B cell (primary cell): ENCODE measurements around the gene GOLGA8H. TPM values are rescaled to one million over a fixed set of nuclear protein-coding genes. Genes with fewer than 3 reads are reported as not detected.
"Not testable (repeated sequence)": the region's sequence is repeated elsewhere in the genome, so short reads cannot be mapped to it uniquely, and the experiment has no call there.

ENCODE experiments used
- ATAC-seq: fragments of 200-7000 bp; cut with Tn5 transposase; one replicate; pipeline ENCODE4 v1.10.0; 2021; ENCODE audit warnings: low read depth, mild to moderate bottlenecking, moderate number of reproducible peaks, moderate library complexity
- CTCF ChIA-PET: fragments of 350-600 bp; sonication (Branson Sonifier 250); formaldehyde crosslinking; loops from one replicate; lab custom pipeline; 2021; ENCODE audit warnings: antibody characterized with exemption, inconsistent platforms; lab: Charles Lee
- POLR2A ChIA-PET: fragments of 350-600 bp; sonication (Branson Sonifier 250); formaldehyde crosslinking; loops from one replicate; lab custom pipeline; 2021; ENCODE audit warnings: antibody characterized with exemption; lab: Charles Lee
- DNase-seq: peaks from one replicate; pipeline ENCODE4 v3.0.0; 2013
- H2AFZ ChIP-seq: 2 replicates; pipeline ENCODE4 v1.6.1; 2012; ENCODE audit warnings: mild to moderate bottlenecking, low read depth, low read length; ENCODE audit not compliant: insufficient read depth, poor library complexity, severe bottlenecking
- H3K27ac ChIP-seq, 2 donors: 1 replicate in 1 of 2; 2 replicates in 1 of 2; pipeline ENCODE4 v1.5.1; 2012 to 2013; ENCODE audit warnings: low read length in 2 of 2, mild to moderate bottlenecking in 2 of 2, moderate library complexity in 1 of 2
- H3K27me3 ChIP-seq, 4 experiments: fragments of 200-600 bp in 1 of 4; sonication (generic) in 1 of 4; replicated peaks in 1 of 4; 1 replicate in 2 of 4; 2 replicates in 2 of 4; pipeline versions ENCODE4 v1.6.1 to v1.7.0; 2013 to 2016; ENCODE audit warnings: low read length in 3 of 4, mild to moderate bottlenecking in 2 of 4, mixed read lengths in 1 of 4, moderate library complexity in 1 of 4; ENCODE audit not compliant: insufficient read depth in 4 of 4, control insufficient read depth in 3 of 4; ENCODE audit errors: control extremely low read depth in 1 of 4
- H3K36me3 ChIP-seq, 2 experiments: replicated peaks in 1 of 2; 1 replicate in 1 of 2; 2 replicates in 1 of 2; pipeline versions ENCODE4 v1.6.1 to v1.7.1; 2013; ENCODE audit warnings: low read length in 1 of 2; ENCODE audit not compliant: insufficient read depth in 2 of 2, control insufficient read depth in 1 of 2; ENCODE audit errors: control extremely low read depth in 1 of 2, extremely low read depth in 1 of 2
- H3K4me1 ChIP-seq, 2 donors: fragments of 200-600 bp in 1 of 2; sonication (generic) in 1 of 2; 1 replicate in 1 of 2; 2 replicates in 1 of 2; pipeline versions ENCODE4 v1.5.1 to v1.6.1; 2013 to 2017; ENCODE audit warnings: low read length in 2 of 2; ENCODE audit not compliant: control insufficient read depth in 2 of 2, insufficient read depth in 2 of 2
- H3K4me2 ChIP-seq: replicated peaks from 2 replicates; pipeline ENCODE3; 2012; ENCODE audit warnings: mild to moderate bottlenecking, low read depth, low read length; ENCODE audit not compliant: poor library complexity, severe bottlenecking
- H3K4me3 ChIP-seq, 5 experiments: fragments of 200-600 bp in 1 of 5; sonication (generic) in 1 of 5; 1 replicate in 3 of 5; 2 replicates in 2 of 5; pipeline versions ENCODE4 v1.5.1 to v1.7.0; 2011 to 2016; ENCODE audit warnings: low read length in 4 of 5, mild to moderate bottlenecking in 4 of 5, low read depth in 2 of 5, control low read depth in 1 of 5, moderate library complexity in 1 of 5; ENCODE audit not compliant: insufficient read depth in 1 of 5; ENCODE audit errors: control extremely low read depth in 1 of 5, extremely low read depth in 1 of 5
- H3K79me2 ChIP-seq: fragments of 200-600 bp; sonication (generic); one replicate; pipeline ENCODE4 v1.6.0; 2016; ENCODE audit warnings: low read length; ENCODE audit not compliant: control insufficient read depth, insufficient read depth
- H3K9ac ChIP-seq: fragments of 200-600 bp; sonication (generic); 2 replicates; pipeline ENCODE4 v1.6.1; 2017; ENCODE audit warnings: mild to moderate bottlenecking, low read length, moderate library complexity
- H3K9me3 ChIP-seq, 3 donors: one replicate each; pipeline versions ENCODE4 v1.6.1 to v1.7.1; 2013; ENCODE audit warnings: low read length in 2 of 3; ENCODE audit not compliant: control insufficient read depth in 2 of 3, insufficient read depth in 1 of 3; ENCODE audit errors: control extremely low read depth in 1 of 3
- H4K20me1 ChIP-seq: 2 replicates; pipeline ENCODE4 v1.6.0; 2012; ENCODE audit warnings: mild to moderate bottlenecking, low read length; ENCODE audit not compliant: insufficient read depth, control insufficient read depth, poor library complexity, severe bottlenecking
- H3K27ac Mint-ChIP-seq: one replicate; pipeline ENCODE4 v1.8.0; 2021; ENCODE audit warnings: mixed read lengths
- H3K27me3 Mint-ChIP-seq: one replicate; pipeline ENCODE4 v1.8.0; 2021; ENCODE audit warnings: mixed read lengths
- H3K4me1 Mint-ChIP-seq: one replicate; pipeline ENCODE4 v1.8.0; 2021; ENCODE audit warnings: mixed read lengths
- H3K4me3 Mint-ChIP-seq: one replicate; pipeline ENCODE4 v1.8.0; 2021; ENCODE audit warnings: mixed read lengths
- H3K9me3 Mint-ChIP-seq: one replicate; pipeline ENCODE4 v1.8.0; 2022; ENCODE audit warnings: mixed read lengths; ENCODE audit not compliant: insufficient read depth
- CTCF ChIP-seq: fragments of 200-600 bp; IDR thresholded peaks from one replicate; pipeline ENCODE4 v1.8.0; 2022; ENCODE audit warnings: antibody characterized with exemption, mild to moderate bottlenecking
- EZH2 ChIP-seq: IDR thresholded peaks from 2 replicates; pipeline ENCODE4 v1.6.1; 2012; ENCODE audit warnings: borderline replicate concordance, low read depth, mild to moderate bottlenecking, moderate library complexity, low read length; ENCODE audit not compliant: insufficient read depth, poor library complexity, severe bottlenecking
- WGBS: methylation state at CpG from one replicate; pipeline ENCODE4 v1.1.5; 2013; ENCODE audit warnings: missing lambda C conversion rate; ENCODE audit not compliant: insufficient coverage; 5-methylcytosine and 5-hydroxymethylcytosine counted together
- intact Hi-C: fragments of 100-400 bp; cut with micrococcal nuclease; formaldehyde crosslinking; loops from one replicate; pipeline ENCODE4 v1.10.0; 2022
- polyA plus RNA-seq: library from polyadenylated mRNA; depleted of rRNA; stranded (reverse); fragments of >200 nt; gene quantifications from 2 replicates; pipeline ENCODE4 v1.2.3, GENCODE V29; 2012
- total RNA-seq, 2 donors: library from RNA; stranded (reverse); fragments of 120-200 nt in 1 of 2; gene quantifications; 1 replicate in 1 of 2; 2 replicates in 1 of 2; pipeline versions ENCODE4 v1.2.3 to v1.2.4, GENCODE V29; 2013 to 2022

Gene GOLGA8H
- total and polyA plus RNA-seq, 2 donors (not counting 1 experiment from before 2014, with no cell fraction given), result 0.15 TPM; not detected in 1

- POLR2A ChIA-PET, H4K20me1 ChIP-seq, H3K36me3 ChIP-seq, H3K27me3 Mint-ChIP-seq, H3K27me3 ChIP-seq, H3K9me3 ChIP-seq, CTCF ChIA-PET, ATAC-seq, H3K79me2 ChIP-seq, H3K4me1 ChIP-seq, H3K9me3 Mint-ChIP-seq: not testable (repeated sequence)
- peak overlapping the region; percentile 93 for H2AFZ ChIP-seq
- H3K4me2 ChIP-seq, result peak overlapping the region; percentile 55
- peak; percentile 12 for DNase-seq
- H3K4me3 ChIP-seq, result peak overlapping the region in 4 of 5 experiments; percentile 65 to 92 (median 71)
- H3K27ac ChIP-seq, result peak overlapping the region in 1 of 2 donors; percentile 92
- Mint-ChIP-seq H3K4me1 (peaks cover 20% of the 10 kb centered on the region), H3K27ac (peak overlapping the region; percentile 98), H3K4me3 (peak overlapping the region; percentile 98)
- intact Hi-C loops, result loop anchor here (10.0 kb wide), 1 partner anchor 698 kb away; the partner anchor contains the start of gene KLF13
- WGBS, result 0% methylated on average over 6 of the region's 20 CpGs
- H3K9ac ChIP-seq, result peak overlapping the region; percentile 88
Observed at GRCh38 chr15:30626632-30627031, 22.8 kb downstream of the GOLGA8H start.

GRCh38 chr15:30650012-30650929 is 46.4 kb downstream of the GOLGA8H start:
- ChIA-PET POLR2A (no interaction called here), CTCF (interaction anchor here (1.6 kb wide), 1 partner anchor 479 kb away, joined by 3 read pairs; no protein-coding TSS in a partner anchor)
- Histone ChIP-seq H2AFZ (no peak overlapping the region), H3K36me3 (no peaks in the 10 kb centered on the region), H3K79me2 (no peaks in the 10 kb centered on the region), H3K9ac (peak overlapping the region; percentile 8), H3K27me3 (no peaks in the 10 kb centered on the region), H3K27ac (peak overlapping the region; percentile 44 to 59), H3K4me2 (peak overlapping the region; percentile 47), H3K9me3 (peaks cover 0 to 1% (median 0%) of the 10 kb centered on the region in 3 donors), H4K20me1 (no peaks in the 10 kb centered on the region), H3K4me1 (peaks cover 8 to 10% of the 10 kb centered on the region in 2 donors), H3K4me3 (peak overlapping the region in 1 of 5 experiments; percentile 29)
- no peaks in the 10 kb centered on the region for H3K9me3 Mint-ChIP-seq
- H3K27me3 Mint-ChIP-seq, result no peaks in the 10 kb centered on the region
- peaks cover 16% of the 10 kb centered on the region for H3K4me1 Mint-ChIP-seq
- DNase-seq, result peak; percentile 52
- WGBS, result 79% methylated on average over 2 of the region's 5 CpGs
- ATAC-seq, result peak; percentile 53
- H3K27ac Mint-ChIP-seq, result peak overlapping the region; percentile 57
- intact Hi-C loops, result no loop called here
- H3K4me3 Mint-ChIP-seq, result peak overlapping the region; percentile 17
- TF ChIP-seq CTCF (no peak), EZH2 (no peak)
